ENCODE measurements around the gene CGB1.
"Not testable (repeated sequence)": the region's sequence is repeated elsewhere in the genome, so short reads cannot be mapped to it uniquely, and the experiment has no call there.

DNA sequence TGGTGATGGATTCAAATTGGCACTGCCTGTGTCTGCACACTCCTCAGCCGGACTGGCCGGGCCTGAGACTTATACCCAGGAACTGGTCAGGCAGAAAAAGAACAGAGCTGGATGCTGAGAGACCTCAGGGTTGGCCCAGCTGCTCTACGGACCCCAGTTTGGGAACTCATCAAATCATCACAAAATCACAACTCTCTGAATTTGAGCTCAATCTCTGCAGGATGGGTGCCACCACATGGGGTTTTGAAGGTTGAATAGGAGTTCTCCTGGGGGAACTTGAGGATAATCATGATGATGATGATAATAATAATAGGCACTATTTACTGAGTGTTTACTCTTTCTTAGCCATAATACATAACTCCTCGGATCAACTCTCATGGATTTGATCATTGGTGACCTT is 6.0 kb upstream of the CGB1 start:
- not testable (repeated sequence) for TF ChIP-seq POLR2AphosphoS5 (IDR thresholded peaks at IDR 0.05; ENCODE audit: low read depth, low read length); REST (IDR thresholded peaks at IDR 0.05; ENCODE audit: low read depth, low read length); YY1 (IDR thresholded peaks at IDR 0.05; ENCODE audit: low read depth); TCF12 (IDR thresholded peaks at IDR 0.05); EZH2phosphoT487 (IDR thresholded peaks at IDR 0.05; ENCODE audit: borderline replicate concordance, low read depth); JUND (IDR thresholded peaks at IDR 0.05); IRF3 (IDR thresholded peaks at IDR 0.05; ENCODE audit: low read depth, low read length)
- TF ChIP-seq, protein P1, sequence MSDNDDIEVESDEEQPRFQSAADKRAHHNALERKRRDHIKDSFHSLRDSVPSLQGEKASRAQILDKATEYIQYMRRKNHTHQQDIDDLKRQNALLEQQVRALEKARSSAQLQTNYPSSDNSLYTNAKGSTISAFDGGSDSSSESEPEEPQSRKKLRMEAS (IDR thresholded peaks at IDR 0.05; ENCODE audit: low read depth), result not testable (repeated sequence)
- TF ChIP-seq, protein P2, sequence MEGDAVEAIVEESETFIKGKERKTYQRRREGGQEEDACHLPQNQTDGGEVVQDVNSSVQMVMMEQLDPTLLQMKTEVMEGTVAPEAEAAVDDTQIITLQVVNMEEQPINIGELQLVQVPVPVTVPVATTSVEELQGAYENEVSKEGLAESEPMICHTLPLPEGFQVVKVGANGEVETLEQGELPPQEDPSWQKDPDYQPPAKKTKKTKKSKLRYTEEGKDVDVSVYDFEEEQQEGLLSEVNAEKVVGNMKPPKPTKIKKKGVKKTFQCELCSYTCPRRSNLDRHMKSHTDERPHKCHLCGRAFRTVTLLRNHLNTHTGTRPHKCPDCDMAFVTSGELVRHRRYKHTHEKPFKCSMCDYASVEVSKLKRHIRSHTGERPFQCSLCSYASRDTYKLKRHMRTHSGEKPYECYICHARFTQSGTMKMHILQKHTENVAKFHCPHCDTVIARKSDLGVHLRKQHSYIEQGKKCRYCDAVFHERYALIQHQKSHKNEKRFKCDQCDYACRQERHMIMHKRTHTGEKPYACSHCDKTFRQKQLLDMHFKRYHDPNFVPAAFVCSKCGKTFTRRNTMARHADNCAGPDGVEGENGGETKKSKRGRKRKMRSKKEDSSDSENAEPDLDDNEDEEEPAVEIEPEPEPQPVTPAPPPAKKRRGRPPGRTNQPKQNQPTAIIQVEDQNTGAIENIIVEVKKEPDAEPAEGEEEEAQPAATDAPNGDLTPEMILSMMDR (IDR thresholded peaks at IDR 0.05), result not testable (repeated sequence)

Measured in SK-N-SH (cell line).